ENCODE measurements around the gene CDK14.

The CDK14 gene

GRCh38 chr7:91126762-91127161 lies 530.6 kb downstream of the CDK14 start:
- H3K27ac ChIP-seq (ENCODE audit: insufficient read depth, low read length, poor library complexity, severe bottlenecking): no peak overlapping the region
- H3K9me3 ChIP-seq (ENCODE audit: control insufficient read depth, low read length): no peaks in the 10 kb centered on the region
- DNase-seq: no peak
- no peaks in the 10 kb centered on the region for H3K27me3 ChIP-seq (replicated peaks; ENCODE audit: control insufficient read depth, insufficient read depth, low read length, poor library complexity, severe bottlenecking)
- H3K36me3 ChIP-seq (ENCODE audit: control insufficient read depth, insufficient read depth, low read length): no peaks in the 10 kb centered on the region
- H3K4me3 ChIP-seq (ENCODE audit: insufficient read depth, low read depth, low read length, poor library complexity, severe bottlenecking): no peak overlapping the region
- no peaks in the 10 kb centered on the region for H3K4me1 ChIP-seq (ENCODE audit: control insufficient read depth, insufficient read depth, low read length, poor library complexity, severe bottlenecking)

- H3K27ac ChIP-seq (ENCODE audit: insufficient read depth, low read length, poor library complexity, severe bottlenecking): no peak overlapping the region
- DNase-seq: no peak
- H3K4me3 ChIP-seq (ENCODE audit: insufficient read depth, low read depth, low read length, poor library complexity, severe bottlenecking): no peak overlapping the region
- no peaks in the 10 kb centered on the region for H3K36me3 ChIP-seq (ENCODE audit: control insufficient read depth, insufficient read depth, low read length)
- H3K4me1 ChIP-seq (ENCODE audit: control insufficient read depth, insufficient read depth, low read length, poor library complexity, severe bottlenecking): no peaks in the 10 kb centered on the region
- H3K9me3 ChIP-seq (ENCODE audit: control insufficient read depth, low read length): no peaks in the 10 kb centered on the region
- H3K27me3 ChIP-seq (replicated peaks; ENCODE audit: control insufficient read depth, insufficient read depth, low read length, poor library complexity, severe bottlenecking): no peaks in the 10 kb centered on the region
Measured at GRCh38 chr7:91127325-91127724, 531.2 kb downstream of the CDK14 start.

GRCh38 chr7:91127959-91128358 lies 531.8 kb downstream of the CDK14 start:
- no peak overlapping the region for H3K27ac ChIP-seq (ENCODE audit: insufficient read depth, low read length, poor library complexity, severe bottlenecking)
- H3K27me3 ChIP-seq (replicated peaks; ENCODE audit: control insufficient read depth, insufficient read depth, low read length, poor library complexity, severe bottlenecking): no peaks in the 10 kb centered on the region
- DNase-seq: no peak
- H3K4me3 ChIP-seq (ENCODE audit: insufficient read depth, low read depth, low read length, poor library complexity, severe bottlenecking): no peak overlapping the region
- H3K4me1 ChIP-seq (ENCODE audit: control insufficient read depth, insufficient read depth, low read length, poor library complexity, severe bottlenecking): no peaks in the 10 kb centered on the region
- no peaks in the 10 kb centered on the region for H3K36me3 ChIP-seq (ENCODE audit: control insufficient read depth, insufficient read depth, low read length)
- H3K9me3 ChIP-seq (ENCODE audit: control insufficient read depth, low read length): no peaks in the 10 kb centered on the region

GRCh38 chr7:91128683-91129348 lies 532.7 kb downstream of the CDK14 start:
- H3K27me3 ChIP-seq (replicated peaks; ENCODE audit: control insufficient read depth, insufficient read depth, low read length, poor library complexity, severe bottlenecking): no peaks in the 10 kb centered on the region
- H3K27ac ChIP-seq (ENCODE audit: insufficient read depth, low read length, poor library complexity, severe bottlenecking): no peak overlapping the region
- H3K4me3 ChIP-seq (ENCODE audit: insufficient read depth, low read depth, low read length, poor library complexity, severe bottlenecking): no peak overlapping the region
- H3K4me1 ChIP-seq (ENCODE audit: control insufficient read depth, insufficient read depth, low read length, poor library complexity, severe bottlenecking): no peaks in the 10 kb centered on the region
- DNase-seq: no peak
- no peaks in the 10 kb centered on the region for H3K9me3 ChIP-seq (ENCODE audit: control insufficient read depth, low read length)
- no peaks in the 10 kb centered on the region for H3K36me3 ChIP-seq (ENCODE audit: control insufficient read depth, insufficient read depth, low read length)

GRCh38 chr7:91135300-91135699 lies 539.2 kb downstream of the CDK14 start:
- Histone ChIP-seq H3K4me3 (ENCODE audit: insufficient read depth, low read depth, low read length, poor library complexity, severe bottlenecking) (no peak overlapping the region), H3K27ac (ENCODE audit: insufficient read depth, low read length, poor library complexity, severe bottlenecking) (no peak overlapping the region), H3K27me3 (replicated peaks; ENCODE audit: control insufficient read depth, insufficient read depth, low read length, poor library complexity, severe bottlenecking) (no peaks in the 10 kb centered on the region), H3K4me1 (ENCODE audit: control insufficient read depth, insufficient read depth, low read length, poor library complexity, severe bottlenecking) (no peaks in the 10 kb centered on the region), H3K36me3 (ENCODE audit: control insufficient read depth, insufficient read depth, low read length) (no peaks in the 10 kb centered on the region), H3K9me3 (ENCODE audit: control insufficient read depth, low read length) (no peaks in the 10 kb centered on the region)
- DNase-seq: no peak

- Histone ChIP-seq H3K36me3 (ENCODE audit: control insufficient read depth, insufficient read depth, low read length) (no peaks in the 10 kb centered on the region), H3K27ac (ENCODE audit: insufficient read depth, low read length, poor library complexity, severe bottlenecking) (no peak overlapping the region), H3K4me1 (ENCODE audit: control insufficient read depth, insufficient read depth, low read length, poor library complexity, severe bottlenecking) (no peaks in the 10 kb centered on the region), H3K27me3 (replicated peaks; ENCODE audit: control insufficient read depth, insufficient read depth, low read length, poor library complexity, severe bottlenecking) (no peaks in the 10 kb centered on the region), H3K9me3 (ENCODE audit: control insufficient read depth, low read length) (no peaks in the 10 kb centered on the region), H3K4me3 (ENCODE audit: insufficient read depth, low read depth, low read length, poor library complexity, severe bottlenecking) (no peak overlapping the region)
- DNase-seq: no peak
Measured at GRCh38 chr7:91135703-91136430, 539.7 kb downstream of the CDK14 start.

GRCh38 chr7:91137153-91137787 lies 541.1 kb downstream of the CDK14 start:
- H3K36me3 ChIP-seq (ENCODE audit: control insufficient read depth, insufficient read depth, low read length): no peaks in the 10 kb centered on the region
- H3K27ac ChIP-seq (ENCODE audit: insufficient read depth, low read length, poor library complexity, severe bottlenecking): no peak overlapping the region
- no peak for DNase-seq
- H3K27me3 ChIP-seq (replicated peaks; ENCODE audit: control insufficient read depth, insufficient read depth, low read length, poor library complexity, severe bottlenecking): no peaks in the 10 kb centered on the region
- no peaks in the 10 kb centered on the region for H3K9me3 ChIP-seq (ENCODE audit: control insufficient read depth, low read length)
- no peaks in the 10 kb centered on the region for H3K4me1 ChIP-seq (ENCODE audit: control insufficient read depth, insufficient read depth, low read length, poor library complexity, severe bottlenecking)
- no peak overlapping the region for H3K4me3 ChIP-seq (ENCODE audit: insufficient read depth, low read depth, low read length, poor library complexity, severe bottlenecking)

GRCh38 chr7:91137788-91138368 lies 541.8 kb downstream of the CDK14 start:
- H3K9me3 ChIP-seq (ENCODE audit: control insufficient read depth, low read length): no peaks in the 10 kb centered on the region
- no peak for DNase-seq
- H3K27ac ChIP-seq (ENCODE audit: insufficient read depth, low read length, poor library complexity, severe bottlenecking): no peak overlapping the region
- H3K4me3 ChIP-seq (ENCODE audit: insufficient read depth, low read depth, low read length, poor library complexity, severe bottlenecking): no peak overlapping the region
- H3K27me3 ChIP-seq (replicated peaks; ENCODE audit: control insufficient read depth, insufficient read depth, low read length, poor library complexity, severe bottlenecking): no peaks in the 10 kb centered on the region
- H3K4me1 ChIP-seq (ENCODE audit: control insufficient read depth, insufficient read depth, low read length, poor library complexity, severe bottlenecking): no peaks in the 10 kb centered on the region
- H3K36me3 ChIP-seq (ENCODE audit: control insufficient read depth, insufficient read depth, low read length): no peaks in the 10 kb centered on the region

- no peak overlapping the region for H3K27ac ChIP-seq (ENCODE audit: insufficient read depth, low read length, poor library complexity, severe bottlenecking)
- H3K27me3 ChIP-seq (replicated peaks; ENCODE audit: control insufficient read depth, insufficient read depth, low read length, poor library complexity, severe bottlenecking): no peaks in the 10 kb centered on the region
- H3K4me1 ChIP-seq (ENCODE audit: control insufficient read depth, insufficient read depth, low read length, poor library complexity, severe bottlenecking): no peaks in the 10 kb centered on the region
- no peaks in the 10 kb centered on the region for H3K9me3 ChIP-seq (ENCODE audit: control insufficient read depth, low read length)
- H3K4me3 ChIP-seq (ENCODE audit: insufficient read depth, low read depth, low read length, poor library complexity, severe bottlenecking): no peak overlapping the region
- DNase-seq: no peak
- no peaks in the 10 kb centered on the region for H3K36me3 ChIP-seq (ENCODE audit: control insufficient read depth, insufficient read depth, low read length)
Measured at GRCh38 chr7:91140286-91140685, 544.2 kb downstream of the CDK14 start.

- Histone ChIP-seq H3K4me3 (ENCODE audit: insufficient read depth, low read depth, low read length, poor library complexity, severe bottlenecking) (no peak overlapping the region), H3K4me1 (ENCODE audit: control insufficient read depth, insufficient read depth, low read length, poor library complexity, severe bottlenecking) (no peaks in the 10 kb centered on the region), H3K27me3 (replicated peaks; ENCODE audit: control insufficient read depth, insufficient read depth, low read length, poor library complexity, severe bottlenecking) (no peaks in the 10 kb centered on the region), H3K9me3 (ENCODE audit: control insufficient read depth, low read length) (no peaks in the 10 kb centered on the region), H3K36me3 (ENCODE audit: control insufficient read depth, insufficient read depth, low read length) (no peaks in the 10 kb centered on the region), H3K27ac (ENCODE audit: insufficient read depth, low read length, poor library complexity, severe bottlenecking) (no peak overlapping the region)
- no peak for DNase-seq
Measured at GRCh38 chr7:91140982-91141381, 544.9 kb downstream of the CDK14 start.
